ENCODE results near the gene CA10. TPM values are rescaled to one million over a fixed set of nuclear protein-coding genes. Genes with fewer than 3 reads are reported as not detected.

The CA10 gene
- total RNA-seq, 1 experiment from 2014 or later, result not detected

- in situ Hi-C loops (cut with HindIII; ENCODE audit: low sequenced_read_pairs), result no loop called here
- no peak for DNase-seq (ENCODE audit: low spot score)
Measured at GRCh38 chr17:51805185-51805584, 353.3 kb downstream of the CA10 start.

GRCh38 chr17:51803161-51803560, 355.4 kb downstream of the CA10 start:
- no peak for DNase-seq (ENCODE audit: low spot score)
- in situ Hi-C loops (cut with HindIII; ENCODE audit: low sequenced_read_pairs), result no loop called here

GRCh38 chr17:51802544-51802943, 356.0 kb downstream of the CA10 start:
- DNase-seq (ENCODE audit: low spot score), result peak; percentile 55
- in situ Hi-C loops (cut with HindIII; ENCODE audit: low sequenced_read_pairs), result no loop called here

- in situ Hi-C loops (cut with HindIII; ENCODE audit: low sequenced_read_pairs), result no loop called here
Measured at GRCh38 chr17:51801626-51802025, 356.9 kb downstream of the CA10 start.

GRCh38 chr17:51799981-51800380, 358.5 kb downstream of the CA10 start:
- in situ Hi-C loops (cut with HindIII; ENCODE audit: low sequenced_read_pairs), result no loop called here
- DNase-seq (ENCODE audit: low spot score), result no peak

More at GRCh38 chr17:51801626-51802025, 356.9 kb downstream of the CA10 start:
- DNase-seq (ENCODE audit: low spot score), result no peak

- DNase-seq (ENCODE audit: low spot score), result no peak
- in situ Hi-C loops (cut with HindIII; ENCODE audit: low sequenced_read_pairs), result no loop called here
Measured at GRCh38 chr17:51799240-51799639, 359.3 kb downstream of the CA10 start.

- DNase-seq (ENCODE audit: low spot score), result no peak
- in situ Hi-C loops (cut with HindIII; ENCODE audit: low sequenced_read_pairs), result no loop called here
Measured at GRCh38 chr17:51797150-51797549, 361.4 kb downstream of the CA10 start.

- in situ Hi-C loops (cut with HindIII; ENCODE audit: low sequenced_read_pairs), result no loop called here
- no peak for DNase-seq (ENCODE audit: low spot score)
Measured at GRCh38 chr17:51796026-51796425, 362.5 kb downstream of the CA10 start.

GRCh38 chr17:51795401-51795800, 363.1 kb downstream of the CA10 start:
- DNase-seq (ENCODE audit: low spot score), result no peak
- in situ Hi-C loops (cut with HindIII; ENCODE audit: low sequenced_read_pairs), result no loop called here

- in situ Hi-C loops (cut with HindIII; ENCODE audit: low sequenced_read_pairs), result no loop called here
Measured at GRCh38 chr17:51794466-51794865, 364.0 kb downstream of the CA10 start.

GRCh38 chr17:51793686-51794085, 364.8 kb downstream of the CA10 start:
- in situ Hi-C loops (cut with HindIII; ENCODE audit: low sequenced_read_pairs), result no loop called here
- DNase-seq (ENCODE audit: low spot score), result peak; percentile 90

More at GRCh38 chr17:51794466-51794865, 364.0 kb downstream of the CA10 start:
- no peak for DNase-seq (ENCODE audit: low spot score)

- in situ Hi-C loops (cut with HindIII; ENCODE audit: low sequenced_read_pairs), result no loop called here
- no peak for DNase-seq (ENCODE audit: low spot score)
Measured at GRCh38 chr17:51778842-51779241, 379.7 kb downstream of the CA10 start.

- DNase-seq (ENCODE audit: low spot score), result no peak
- in situ Hi-C loops (cut with HindIII; ENCODE audit: low sequenced_read_pairs), result no loop called here
Measured at GRCh38 chr17:51770027-51770759, 388.3 kb downstream of the CA10 start.

GRCh38 chr17:51769231-51769630, 389.3 kb downstream of the CA10 start:
- DNase-seq (ENCODE audit: low spot score), result no peak
- in situ Hi-C loops (cut with HindIII; ENCODE audit: low sequenced_read_pairs), result no loop called here

GRCh38 chr17:51768706-51769105, 389.8 kb downstream of the CA10 start:
- in situ Hi-C loops (cut with HindIII; ENCODE audit: low sequenced_read_pairs), result no loop called here
- DNase-seq (ENCODE audit: low spot score), result no peak

GRCh38 chr17:51767287-51767686, 391.2 kb downstream of the CA10 start:
- DNase-seq (ENCODE audit: low spot score), result no peak
- in situ Hi-C loops (cut with HindIII; ENCODE audit: low sequenced_read_pairs), result no loop called here

GRCh38 chr17:51765282-51766135, 393.0 kb downstream of the CA10 start:
- DNase-seq (ENCODE audit: low spot score), result peak; percentile 71
- in situ Hi-C loops (cut with HindIII; ENCODE audit: low sequenced_read_pairs), result no loop called here

GRCh38 chr17:51764387-51764971, 394.0 kb downstream of the CA10 start:
- peak; percentile 95 for DNase-seq (ENCODE audit: low spot score)
- in situ Hi-C loops (cut with HindIII; ENCODE audit: low sequenced_read_pairs), result no loop called here

- in situ Hi-C loops (cut with HindIII; ENCODE audit: low sequenced_read_pairs), result no loop called here
- no peak for DNase-seq (ENCODE audit: low spot score)
Measured at GRCh38 chr17:51763058-51763457, 395.5 kb downstream of the CA10 start.

- DNase-seq (ENCODE audit: low spot score), result peak; percentile 54
- in situ Hi-C loops (cut with HindIII; ENCODE audit: low sequenced_read_pairs), result no loop called here
Measured at GRCh38 chr17:51761105-51761504, 397.4 kb downstream of the CA10 start.

Data from G401 (cell line).